Stimulated activated CD8-positive, alpha-beta memory T cell treated with anti-CD3 and anti-CD28 coated beads, Interleukin-4, amount 100 ng/mL, for 24 hours (primary cell): ENCODE measurements around the gene BTNL3.

ENCODE experiments used
- DNase-seq: peaks from one replicate; pipeline ENCODE4 v3.0.0-alpha.2; 2020; ENCODE audit warnings: low read depth

Gene BTNL3

DNA sequence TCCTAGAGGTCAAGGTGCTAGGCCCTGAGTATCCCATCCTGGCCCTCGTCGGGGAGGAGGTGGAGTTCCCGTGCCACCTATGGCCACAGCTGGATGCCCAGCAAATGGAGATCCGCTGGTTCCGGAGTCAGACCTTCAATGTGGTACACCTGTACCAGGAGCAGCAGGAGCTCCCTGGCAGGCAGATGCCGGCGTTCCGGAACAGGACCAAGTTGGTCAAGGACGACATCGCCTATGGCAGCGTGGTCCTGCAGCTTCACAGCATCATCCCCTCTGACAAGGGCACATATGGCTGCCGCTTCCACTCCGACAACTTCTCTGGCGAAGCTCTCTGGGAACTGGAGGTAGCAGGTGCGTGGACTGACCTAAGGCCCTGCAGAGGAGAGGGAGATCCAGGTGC lies 59.3 kb downstream of the BTNL3 start:
- DNase-seq, result no peak

DNA sequence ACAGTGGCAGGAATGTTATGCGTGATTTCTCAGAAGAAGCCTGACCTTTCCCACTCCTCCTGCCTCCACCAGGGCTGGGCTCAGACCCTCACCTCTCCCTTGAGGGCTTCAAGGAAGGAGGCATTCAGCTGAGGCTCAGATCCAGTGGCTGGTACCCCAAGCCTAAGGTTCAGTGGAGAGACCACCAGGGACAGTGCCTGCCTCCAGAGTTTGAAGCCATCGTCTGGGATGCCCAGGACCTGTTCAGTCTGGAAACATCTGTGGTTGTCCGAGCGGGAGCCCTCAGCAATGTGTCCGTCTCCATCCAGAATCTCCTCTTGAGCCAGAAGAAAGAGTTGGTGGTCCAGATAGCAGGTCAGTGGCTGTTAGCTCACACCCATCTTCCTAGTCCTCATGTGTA lies 61.4 kb downstream of the BTNL3 start:
- no peak for DNase-seq

DNA sequence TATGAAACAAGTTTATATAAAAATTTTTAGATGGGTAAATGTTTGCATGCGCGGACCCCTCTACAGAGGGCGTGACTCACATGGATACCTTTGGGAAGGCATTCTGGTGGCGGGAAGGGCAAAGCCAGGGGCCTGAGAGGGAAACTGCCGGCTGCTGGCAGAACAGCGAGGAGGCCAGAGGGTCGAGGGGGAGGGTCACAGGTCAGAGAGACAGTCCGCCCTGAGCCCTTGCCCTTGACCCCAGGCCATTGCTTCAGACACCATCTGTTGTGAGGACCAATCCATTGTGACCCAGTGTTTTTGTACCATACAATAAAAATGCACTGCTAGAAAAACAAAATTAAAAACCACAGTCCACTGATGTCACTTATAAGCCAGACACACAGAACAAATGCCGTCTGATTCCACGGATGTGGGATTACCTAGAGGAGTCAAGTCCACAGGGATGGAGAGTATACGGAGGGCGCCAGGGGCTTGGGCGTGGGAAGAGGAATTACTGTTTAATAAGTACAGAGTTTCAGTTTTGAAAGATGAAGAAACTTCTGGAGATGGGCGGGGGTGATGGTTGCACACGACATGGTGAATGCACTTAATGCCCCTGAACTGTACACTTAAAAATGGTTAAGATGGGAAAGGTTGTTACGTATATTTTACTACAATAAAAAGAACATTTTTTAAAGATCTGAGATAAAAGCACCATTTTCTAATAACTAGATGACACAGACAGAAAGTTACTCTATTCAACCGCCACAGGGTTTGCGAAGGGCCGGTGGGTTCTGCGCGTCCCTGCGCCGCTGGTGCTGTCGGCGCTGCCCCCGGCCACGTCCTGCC lies 63.4 kb downstream of the BTNL3 start:
- no peak for DNase-seq

DNA sequence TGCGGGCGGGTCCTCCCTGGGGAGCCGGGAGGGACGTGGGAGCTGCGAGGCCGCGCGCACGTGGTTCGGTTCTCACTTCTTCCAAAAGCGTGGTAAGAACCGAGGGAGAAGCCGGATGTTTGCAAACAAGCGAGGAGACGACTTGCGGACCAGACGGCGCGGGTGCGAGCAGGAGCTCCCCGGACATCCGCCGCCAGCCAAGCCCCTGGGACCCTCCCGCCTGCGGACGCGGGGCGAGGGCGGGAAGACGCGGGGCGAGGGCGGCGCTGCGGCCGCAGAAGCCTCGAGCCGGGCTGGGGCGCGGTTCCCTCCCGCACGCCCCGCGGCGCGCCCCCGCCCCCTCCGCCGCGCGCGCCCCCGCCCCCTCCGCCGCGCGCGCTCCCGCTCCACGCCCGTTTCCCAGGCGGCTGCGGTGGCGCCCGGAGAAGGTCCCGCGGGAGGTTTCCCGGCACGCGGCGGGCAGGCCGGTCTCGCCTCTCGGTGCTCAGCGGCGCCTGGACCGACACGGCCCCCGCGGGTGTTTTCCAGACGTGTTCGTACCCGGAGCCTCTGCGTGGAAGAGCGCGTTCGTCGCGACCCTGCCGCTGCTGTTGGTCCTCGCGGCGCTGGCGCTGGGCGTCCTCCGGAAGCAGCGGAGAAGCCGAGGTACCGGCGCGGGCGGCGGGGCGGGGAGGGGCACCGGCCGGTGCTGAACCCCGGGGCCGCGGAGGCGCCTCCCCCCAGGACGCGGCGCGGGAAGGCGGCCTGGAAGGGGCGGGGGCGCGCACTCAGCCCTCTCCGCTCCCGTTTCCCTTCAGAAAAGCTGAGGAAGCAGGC lies 64.2 kb downstream of the BTNL3 start:
- no peak for DNase-seq

DNA sequence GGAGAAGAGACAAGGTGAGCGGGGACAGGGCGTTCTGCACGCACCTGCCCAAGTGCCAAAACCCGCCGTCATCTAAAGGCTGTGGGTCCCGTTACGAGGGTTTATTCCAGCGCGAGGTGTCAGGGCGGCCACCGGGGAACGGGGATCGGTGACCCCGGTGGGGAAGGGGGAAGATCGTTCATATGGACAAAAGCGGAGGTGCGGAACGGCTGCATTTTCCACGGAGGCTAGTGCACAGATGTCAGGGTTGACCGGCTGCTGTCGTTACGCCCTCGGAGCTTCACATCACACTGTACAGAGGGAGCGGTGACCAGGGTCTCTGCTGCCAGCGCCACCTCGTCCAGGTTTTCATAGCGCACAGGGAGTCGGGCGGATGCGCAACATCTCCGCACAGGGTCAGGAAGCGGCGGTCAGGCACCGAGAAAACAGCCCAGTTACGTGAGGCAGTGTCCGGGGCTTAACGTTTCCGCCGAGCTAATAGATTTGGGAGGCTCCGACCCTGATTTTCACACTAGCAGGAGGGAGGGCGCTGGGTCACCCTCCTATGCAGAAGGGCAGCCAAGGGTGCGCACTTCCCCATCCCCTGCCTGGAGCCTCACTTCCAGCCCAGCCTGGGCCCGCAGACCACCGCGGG lies 65.0 kb downstream of the BTNL3 start:
- no peak for DNase-seq

DNA sequence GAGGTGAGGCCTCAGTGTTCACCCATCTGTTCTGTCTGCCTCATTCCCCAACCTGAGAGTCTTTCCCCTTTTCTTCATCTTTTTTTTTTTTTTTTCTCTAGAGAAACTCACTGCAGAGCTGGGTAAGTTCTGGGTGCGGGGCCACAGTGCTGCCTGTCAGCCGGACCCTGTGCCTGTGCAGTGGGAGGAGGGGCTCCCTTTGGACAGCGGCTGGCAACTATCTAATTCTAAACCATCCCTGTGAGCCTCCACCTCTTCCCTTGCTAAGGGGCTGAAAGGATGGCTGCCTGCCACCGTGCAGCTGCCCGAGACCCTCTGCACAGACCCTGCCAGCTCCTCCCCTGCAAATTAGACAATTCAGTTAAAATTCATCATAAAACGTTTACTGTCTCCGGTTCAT lies 65.5 kb downstream of the BTNL3 start:
- DNase-seq, result no peak

DNA sequence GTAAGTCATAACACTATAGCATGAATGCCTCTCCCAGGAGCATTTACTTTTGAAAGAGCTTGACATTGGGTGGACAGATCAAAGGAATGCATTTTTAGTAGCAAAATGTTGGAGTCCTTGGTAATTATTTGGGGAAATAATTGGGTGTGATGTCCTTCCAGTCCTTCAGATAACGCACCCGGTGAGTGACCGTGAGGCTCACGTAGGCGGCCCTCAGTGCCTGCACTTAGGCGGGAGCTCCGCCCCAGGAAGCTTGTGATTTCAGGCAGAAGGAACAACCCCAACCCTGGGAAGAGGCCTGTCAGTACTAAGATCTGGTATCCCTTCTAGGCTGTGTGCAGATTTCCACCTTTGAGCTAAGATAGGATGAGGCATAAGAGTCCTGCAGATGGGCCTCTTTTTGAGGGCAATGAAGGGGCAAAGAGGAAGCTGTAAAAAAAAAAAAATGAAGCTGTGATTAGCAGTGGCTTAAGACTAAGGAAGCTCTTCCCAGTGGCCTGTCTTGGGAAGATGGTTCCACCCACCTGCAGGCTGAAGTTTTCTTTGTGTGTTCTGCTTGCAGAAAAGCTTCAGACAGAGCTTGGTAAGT lies 66.3 kb downstream of the BTNL3 start:
- DNase-seq, result no peak
